Measurements from ENCODE around the gene B3GALNT1. TPM values are rescaled to one million over a fixed set of nuclear protein-coding genes. Genes with fewer than 3 reads are reported as not detected.

The B3GALNT1 gene
- total RNA-seq, 1 experiment from 2014 or later, result 15.0 TPM

Other genes starting within 250 kb of the B3GALNT1 start
- gene NMD3, start 116.0 kb upstream of the B3GALNT1 start, total RNA-seq (2014; rRNA removed; shearing (Covaris generic)), result 73.4 and 85.9 TPM in 2 replicates